GM23248 (cell line): ENCODE data around the gene MYO10. TPM values are rescaled to one million over a fixed set of nuclear protein-coding genes. Genes with fewer than 3 reads are reported as not detected.

Source experiments
- DNase-seq: peaks from one replicate; pipeline ENCODE4 v3.0.0-alpha.2; 2015
- H2AFZ ChIP-seq: fragments of 200-600 bp; sonication (generic); 2 replicates; pipeline ENCODE4 v1.6.1; 2016; ENCODE audit warnings: antibody characterized with exemption
- H3F3A ChIP-seq: fragments of 200-600 bp; sonication (generic); 2 replicates; pipeline ENCODE4 v1.6.1; 2016; ENCODE audit warnings: mild to moderate bottlenecking, antibody characterized with exemption, mixed run types; ENCODE audit not compliant: insufficient read depth
- H3K27ac ChIP-seq: fragments of 200-600 bp; sonication (generic); 2 replicates; pipeline ENCODE4 v1.5.1; 2016; ENCODE audit warnings: mild to moderate bottlenecking
- H3K27me3 ChIP-seq: fragments of 200-600 bp; sonication (generic); replicated peaks from 2 replicates; pipeline ENCODE4 v1.6.1; 2016; ENCODE audit warnings: mild to moderate bottlenecking; ENCODE audit not compliant: insufficient read depth
- H3K36me3 ChIP-seq: fragments of 200-600 bp; sonication (generic); 2 replicates; pipeline ENCODE4 v1.6.1; 2016; ENCODE audit warnings: low read depth, mild to moderate bottlenecking
- H3K4me1 ChIP-seq: fragments of 200-600 bp; sonication (generic); 2 replicates; pipeline ENCODE4 v1.6.1; 2016; ENCODE audit warnings: mild to moderate bottlenecking; ENCODE audit not compliant: insufficient read depth
- H3K4me2 ChIP-seq: fragments of 200-600 bp; sonication (generic); one replicate; pipeline ENCODE4 v1.6.1; 2016; ENCODE audit warnings: mild to moderate bottlenecking; ENCODE audit not compliant: unreplicated experiment
- H3K4me3 ChIP-seq: fragments of 200-600 bp; sonication (generic); 2 replicates; pipeline ENCODE4 v1.5.1; 2016; ENCODE audit warnings: mild to moderate bottlenecking
- H3K79me2 ChIP-seq: fragments of 200-600 bp; sonication (generic); 2 replicates; pipeline ENCODE4 v1.6.1; 2016; ENCODE audit warnings: mild to moderate bottlenecking; ENCODE audit not compliant: insufficient read depth
- H3K9ac ChIP-seq: fragments of 200-600 bp; sonication (generic); 2 replicates; pipeline ENCODE4 v1.6.1; 2016; ENCODE audit warnings: mild to moderate bottlenecking
- H3K9me2 ChIP-seq: fragments of 200-600 bp; sonication (generic); 2 replicates; pipeline ENCODE4 v1.6.1; 2016; ENCODE audit warnings: mixed run types, mild to moderate bottlenecking, moderate library complexity; ENCODE audit not compliant: insufficient read depth
- H3K9me3 ChIP-seq: fragments of 200-600 bp; sonication (generic); one replicate; pipeline ENCODE4 v1.6.1; 2017; ENCODE audit warnings: low read depth
- H4K20me1 ChIP-seq: fragments of 200-600 bp; sonication (generic); 2 replicates; pipeline ENCODE4 v1.6.0; 2016; ENCODE audit not compliant: insufficient read depth
- EZH2 ChIP-seq: fragments of 200-600 bp; sonication (generic); IDR thresholded peaks from 2 replicates; pipeline ENCODE4 v1.6.1; 2018; ENCODE audit warnings: antibody characterized with exemption, mild to moderate bottlenecking; ENCODE audit not compliant: insufficient read depth, poor library complexity, severe bottlenecking
- EZH2phosphoT487 ChIP-seq: fragments of 200-600 bp; sonication (generic); IDR thresholded peaks from 2 replicates; pipeline ENCODE4 v1.6.1; 2018; ENCODE audit warnings: antibody characterized with exemption, moderate library complexity, mild to moderate bottlenecking, low read depth; ENCODE audit not compliant: insufficient read depth
- WGBS, 2 experiments: methylation state at CpG; one replicate each; pipeline ENCODE4 v1.1.6; 2015 to 2017; ENCODE audit warnings: low lambda C conversion rate in 2 of 2, low coverage in 1 of 2; ENCODE audit errors: missing lambda C conversion rate in 2 of 2; 5-methylcytosine and 5-hydroxymethylcytosine counted together
- in situ Hi-C: fragments of 300-500 bp; cut with MboI; formaldehyde crosslinking; loops from 2 replicates; pipeline ENCODE4 v1.15.0; 2020
- polyA plus RNA-seq: library from polyadenylated mRNA; unstranded; fragments of >200 nt; fragmentation: Nextera tagmentation; extraction: Ambion mirVana; gene quantifications from 2 replicates; pipeline ENCODE4 v1.2.1, GENCODE V29; 2016
- total RNA-seq: library from RNA; depleted of rRNA; stranded (reverse); fragments of >200 nt; shearing (Covaris generic); gene quantifications from 2 replicates; pipeline ENCODE4 v1.2.3, GENCODE V29; 2014

MYO10 gene
- total and polyA plus RNA-seq, 2 experiments from 2014 or later, result 43.2 to 47.0 TPM

- peaks cover 100% of the 10 kb centered on the region for H3K79me2 ChIP-seq
- no peaks in the 10 kb centered on the region for H3K9me2 ChIP-seq
- TF ChIP-seq EZH2phosphoT487, result no peak
- TF ChIP-seq EZH2, result no peak
- H3K27ac ChIP-seq, result no peak overlapping the region
- peaks cover under 1% of the 10 kb centered on the region; the same call in 1 of the 2 replicates for H3K36me3 ChIP-seq
- H4K20me1 ChIP-seq, result peaks cover 3% of the 10 kb centered on the region; the same call in 1 of the 2 replicates
- in situ Hi-C loops, result no loop called here
- peaks cover 53% of the 10 kb centered on the region for H3F3A ChIP-seq
- H3K27me3 ChIP-seq, result no peaks in the 10 kb centered on the region
- H3K9ac ChIP-seq, result no peak overlapping the region
- H2AFZ ChIP-seq, result no peak overlapping the region
- no peak for DNase-seq
- H3K4me2 ChIP-seq, result no peak overlapping the region
- H3K4me3 ChIP-seq, result no peak overlapping the region
- H3K9me3 ChIP-seq, result no peaks in the 10 kb centered on the region
- WGBS, 2 experiments, result 82 to 84% methylated on average over 3 of the region's 3 CpGs
- peaks cover 33% of the 10 kb centered on the region for H3K4me1 ChIP-seq
Observed at GRCh38 chr5:16881251-16881650, 54.8 kb downstream of the MYO10 start.

- WGBS, 2 experiments, result 100% methylated on average over 3 of the region's 3 CpGs
- no peak for DNase-seq
- H4K20me1 ChIP-seq, result peaks cover 3% of the 10 kb centered on the region; the same call in 1 of the 2 replicates
Observed at GRCh38 chr5:16880547-16880946, 55.5 kb downstream of the MYO10 start.

GRCh38 chr5:16879650-16880049 lies 56.4 kb downstream of the MYO10 start:
- Histone ChIP-seq H3K4me3 (no peak overlapping the region), H2AFZ (no peak overlapping the region), H3K9me2 (no peaks in the 10 kb centered on the region), H3K27ac (no peak overlapping the region), H3K4me1 (peaks cover 17% of the 10 kb centered on the region), H3K9ac (no peak overlapping the region), H3F3A (peaks cover 39% of the 10 kb centered on the region), H3K79me2 (peaks cover 100% of the 10 kb centered on the region), H3K27me3 (no peaks in the 10 kb centered on the region), H4K20me1 (peaks cover 3% of the 10 kb centered on the region; the same call in 1 of the 2 replicates), H3K36me3 (peaks cover 5% of the 10 kb centered on the region; the same call in 1 of the 2 replicates), H3K4me2 (no peak overlapping the region), H3K9me3 (no peaks in the 10 kb centered on the region)
- WGBS, 2 experiments, result 97% methylated on average over 13 of the region's 13 CpGs
- in situ Hi-C loops, result no loop called here
- TF ChIP-seq EZH2, result no peak
- TF ChIP-seq EZH2phosphoT487, result no peak
- no peak for DNase-seq

More at GRCh38 chr5:16880547-16880946, 55.5 kb downstream of the MYO10 start:
- Histone ChIP-seq H3K4me3 (no peak overlapping the region), H3K36me3 (peaks cover 4% of the 10 kb centered on the region; the same call in 1 of the 2 replicates), H3F3A (peaks cover 47% of the 10 kb centered on the region), H3K27me3 (no peaks in the 10 kb centered on the region), H3K27ac (no peak overlapping the region), H3K4me2 (no peak overlapping the region), H2AFZ (no peak overlapping the region), H3K9ac (no peak overlapping the region), H3K9me3 (no peaks in the 10 kb centered on the region), H3K79me2 (peaks cover 100% of the 10 kb centered on the region), H3K9me2 (no peaks in the 10 kb centered on the region), H3K4me1 (peaks cover 25% of the 10 kb centered on the region)
- TF ChIP-seq EZH2 (no peak), EZH2phosphoT487 (no peak)
- in situ Hi-C loops, result no loop called here

- Histone ChIP-seq H3K4me3 (no peak overlapping the region), H3K9ac (no peak overlapping the region), H3F3A (peaks cover 34% of the 10 kb centered on the region), H3K27me3 (no peaks in the 10 kb centered on the region), H3K79me2 (peaks cover 100% of the 10 kb centered on the region), H3K9me3 (no peaks in the 10 kb centered on the region), H3K4me2 (no peak overlapping the region), H3K27ac (no peak overlapping the region), H4K20me1 (peaks cover 3% of the 10 kb centered on the region; the same call in 1 of the 2 replicates), H3K36me3 (peaks cover 8% of the 10 kb centered on the region; the same call in 1 of the 2 replicates), H3K4me1 (peaks cover 12% of the 10 kb centered on the region), H2AFZ (no peak overlapping the region), H3K9me2 (no peaks in the 10 kb centered on the region)
- WGBS, 2 experiments, result 94 to 96% methylated on average over 1 of the region's 1 CpG
- no peak for DNase-seq
- TF ChIP-seq EZH2 (no peak), EZH2phosphoT487 (no peak)
- in situ Hi-C loops, result no loop called here
Observed at GRCh38 chr5:16879191-16879590, 56.9 kb downstream of the MYO10 start.
